Measurements from ENCODE around the gene ZFYVE28. TPM values are rescaled to one million over a fixed set of nuclear protein-coding genes. Genes with fewer than 3 reads are reported as not detected.

ZFYVE28 gene
- total RNA-seq, 1 donor from 2014 or later, result 3.6 TPM

DNA sequence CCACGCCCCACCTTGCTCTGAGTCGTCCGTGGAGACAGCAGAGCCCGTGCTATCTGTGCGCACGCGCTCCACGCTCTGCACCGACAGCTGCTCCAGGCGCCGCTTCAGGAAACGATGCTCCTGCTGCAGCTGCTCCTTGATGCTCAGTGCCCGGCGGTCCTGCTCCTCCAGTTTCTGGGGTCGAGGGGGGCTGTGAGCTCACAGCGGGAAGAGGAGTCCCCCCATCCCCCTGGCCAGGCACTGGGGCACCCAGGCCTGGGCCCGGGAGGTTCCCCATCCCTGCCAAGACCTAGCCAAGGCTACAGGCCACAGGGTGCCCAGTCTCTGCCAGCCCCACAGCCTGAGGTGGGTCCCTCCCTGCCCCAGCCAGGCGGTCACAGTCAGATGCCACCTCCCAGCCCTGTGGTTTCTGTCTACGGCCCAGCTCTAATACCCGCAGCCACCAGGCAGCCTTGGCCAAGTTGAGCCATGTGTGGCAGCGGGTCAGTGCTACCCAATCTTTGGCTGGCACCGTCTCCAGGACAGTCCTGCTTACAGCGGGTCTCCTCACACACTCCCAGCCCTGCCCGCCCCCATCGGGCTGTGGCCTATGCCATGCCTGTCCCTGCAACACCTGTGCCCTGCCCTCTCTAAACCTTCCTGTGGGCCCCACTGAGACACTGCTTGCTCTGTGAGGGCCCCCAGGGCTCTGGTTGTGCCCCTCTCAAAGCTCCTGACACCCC, 167.2 kb downstream of the ZFYVE28 start:
- no peak overlapping the region for H3K4me3 Mint-ChIP-seq
- peaks cover 9% of the 10 kb centered on the region for H3K36me3 Mint-ChIP-seq
- DNase-seq (ENCODE audit: extremely low spot score, unreplicated experiment), result no peak
- TF ChIP-seq, protein P1, sequence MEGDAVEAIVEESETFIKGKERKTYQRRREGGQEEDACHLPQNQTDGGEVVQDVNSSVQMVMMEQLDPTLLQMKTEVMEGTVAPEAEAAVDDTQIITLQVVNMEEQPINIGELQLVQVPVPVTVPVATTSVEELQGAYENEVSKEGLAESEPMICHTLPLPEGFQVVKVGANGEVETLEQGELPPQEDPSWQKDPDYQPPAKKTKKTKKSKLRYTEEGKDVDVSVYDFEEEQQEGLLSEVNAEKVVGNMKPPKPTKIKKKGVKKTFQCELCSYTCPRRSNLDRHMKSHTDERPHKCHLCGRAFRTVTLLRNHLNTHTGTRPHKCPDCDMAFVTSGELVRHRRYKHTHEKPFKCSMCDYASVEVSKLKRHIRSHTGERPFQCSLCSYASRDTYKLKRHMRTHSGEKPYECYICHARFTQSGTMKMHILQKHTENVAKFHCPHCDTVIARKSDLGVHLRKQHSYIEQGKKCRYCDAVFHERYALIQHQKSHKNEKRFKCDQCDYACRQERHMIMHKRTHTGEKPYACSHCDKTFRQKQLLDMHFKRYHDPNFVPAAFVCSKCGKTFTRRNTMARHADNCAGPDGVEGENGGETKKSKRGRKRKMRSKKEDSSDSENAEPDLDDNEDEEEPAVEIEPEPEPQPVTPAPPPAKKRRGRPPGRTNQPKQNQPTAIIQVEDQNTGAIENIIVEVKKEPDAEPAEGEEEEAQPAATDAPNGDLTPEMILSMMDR (conservative IDR thresholded peaks at IDR 0.05), result no peak
- H3K4me1 Mint-ChIP-seq (ENCODE audit: unreplicated experiment), result peaks cover 6% of the 10 kb centered on the region
- no peak overlapping the region for H3K27ac Mint-ChIP-seq
- no peaks in the 10 kb centered on the region for H3K27me3 Mint-ChIP-seq
- H3K9me3 Mint-ChIP-seq, result no peaks in the 10 kb centered on the region

DNA sequence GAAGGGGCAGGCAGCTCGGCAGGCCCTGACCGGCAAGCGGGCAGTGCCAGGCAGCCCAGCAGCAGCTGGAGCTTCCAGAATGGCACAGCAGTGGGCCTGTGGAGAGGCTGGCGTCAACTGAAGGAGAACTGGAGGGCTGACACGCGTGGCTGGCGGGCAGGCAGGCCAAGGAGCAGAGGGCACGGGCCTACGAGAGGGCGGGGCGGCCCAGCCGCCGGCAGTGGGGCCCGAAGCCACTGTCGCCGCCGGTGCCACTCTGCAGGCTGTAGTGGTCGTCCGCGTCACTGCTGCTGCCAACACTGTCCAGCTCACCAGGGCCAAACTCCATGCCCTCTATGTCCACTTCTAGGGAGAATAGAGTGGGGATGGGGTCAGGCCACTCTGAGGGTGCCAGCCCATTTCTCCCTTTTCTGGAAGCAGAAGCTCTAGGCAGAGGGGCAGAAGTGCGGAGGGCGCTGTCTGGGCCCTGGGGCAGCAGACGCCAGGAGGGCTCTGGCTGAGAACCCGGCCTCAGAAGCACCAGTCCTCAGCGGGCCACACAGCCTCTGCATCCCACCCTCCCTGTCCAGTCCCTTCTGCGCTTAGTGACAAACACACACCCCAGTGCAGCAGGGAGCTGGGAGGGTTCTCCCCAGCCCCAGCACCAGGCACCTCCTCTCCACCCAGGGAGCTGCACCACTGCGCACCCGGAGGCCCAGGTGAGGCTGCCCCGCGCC, 167.9 kb downstream of the ZFYVE28 start:
- Mint-ChIP-seq H3K9me3 (no peaks in the 10 kb centered on the region), H3K4me1 (ENCODE audit: unreplicated experiment) (peaks cover 8% of the 10 kb centered on the region), H3K4me3 (no peak overlapping the region), H3K36me3 (peaks cover 9% of the 10 kb centered on the region), H3K27ac (no peak overlapping the region), H3K27me3 (no peaks in the 10 kb centered on the region)
- TF ChIP-seq, protein P1 (conservative IDR thresholded peaks at IDR 0.05), result no peak
- DNase-seq (ENCODE audit: extremely low spot score, unreplicated experiment), result no peak

DNA sequence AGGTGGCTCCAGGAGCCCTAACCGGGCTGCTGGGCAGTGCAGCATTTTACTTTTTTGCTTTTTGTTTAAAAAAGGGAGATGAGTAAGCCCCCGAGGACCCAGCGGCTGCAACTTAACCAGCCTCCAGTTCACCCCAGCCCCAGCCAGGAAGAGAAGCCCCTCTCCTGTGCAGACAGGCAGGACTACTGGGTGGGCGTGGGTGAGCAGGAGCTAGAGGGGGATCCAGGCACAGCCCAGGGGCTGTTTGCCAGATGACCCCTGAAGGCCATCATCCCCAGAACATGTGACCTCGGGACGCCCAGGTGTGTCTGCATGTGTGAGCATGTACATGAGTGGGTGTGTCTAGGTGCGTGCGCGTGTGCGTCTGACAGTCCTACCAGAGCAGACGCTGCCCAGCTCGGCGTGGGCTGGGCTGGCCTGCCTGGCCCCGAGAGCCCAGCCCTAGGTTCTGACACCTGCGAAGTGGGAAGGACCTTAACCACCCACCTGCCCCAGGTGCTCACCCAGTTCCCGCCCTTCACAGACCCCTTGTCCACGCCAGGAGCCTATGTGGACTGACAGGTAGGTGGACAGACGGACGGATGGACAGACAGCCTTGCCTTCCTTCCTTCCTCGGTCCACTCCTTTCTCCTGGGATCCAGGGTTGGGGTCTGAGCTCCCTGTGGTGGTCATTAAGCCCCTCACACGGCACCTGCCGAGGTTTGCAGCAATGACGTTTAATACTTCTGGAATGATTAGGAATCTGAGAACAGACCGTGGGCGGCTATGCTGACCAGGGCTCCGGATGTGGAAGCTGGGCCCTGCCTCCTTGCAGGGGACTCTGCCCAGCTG, 168.7 kb downstream of the ZFYVE28 start:
- peaks cover 6% of the 10 kb centered on the region for H3K36me3 Mint-ChIP-seq
- no peak for DNase-seq (ENCODE audit: extremely low spot score, unreplicated experiment)
- H3K9me3 Mint-ChIP-seq, result no peaks in the 10 kb centered on the region
- H3K4me3 Mint-ChIP-seq, result no peak overlapping the region
- TF ChIP-seq, protein P1 (conservative IDR thresholded peaks at IDR 0.05), result no peak
- no peak overlapping the region for H3K27ac Mint-ChIP-seq
- no peaks in the 10 kb centered on the region for H3K27me3 Mint-ChIP-seq
- peaks cover 13% of the 10 kb centered on the region for H3K4me1 Mint-ChIP-seq (ENCODE audit: unreplicated experiment)

DNA sequence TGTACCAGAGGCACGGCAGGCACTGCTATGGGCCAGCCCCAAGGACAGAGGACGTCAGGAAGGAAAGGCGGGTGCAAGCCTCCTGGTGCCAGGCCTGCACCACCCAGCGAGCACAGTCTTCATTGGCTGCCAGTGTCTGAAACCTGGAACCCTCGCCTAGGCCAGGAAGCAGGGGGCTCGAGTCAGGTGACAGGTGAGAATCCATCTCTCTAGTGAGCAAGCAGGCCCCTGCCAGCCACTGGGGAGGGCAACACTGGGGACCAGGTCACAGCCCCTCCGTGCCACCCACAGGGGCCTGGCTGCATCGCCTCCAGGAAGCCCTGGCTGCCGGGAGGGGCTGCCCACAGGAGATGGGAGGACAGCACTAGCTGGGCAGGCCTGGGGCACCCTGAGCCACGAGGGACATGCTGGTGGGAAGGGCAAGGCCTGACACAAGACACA, 169.6 kb downstream of the ZFYVE28 start:
- Mint-ChIP-seq H3K9me3 (no peaks in the 10 kb centered on the region), H3K36me3 (peaks cover 4% of the 10 kb centered on the region)
- no peak for DNase-seq (ENCODE audit: extremely low spot score, unreplicated experiment)

More for the DNA sequence above, 169.6 kb downstream of the ZFYVE28 start:
- Mint-ChIP-seq H3K4me3 (no peak overlapping the region), H3K27ac (no peak overlapping the region), H3K4me1 (ENCODE audit: unreplicated experiment) (peaks cover 16% of the 10 kb centered on the region), H3K27me3 (no peaks in the 10 kb centered on the region)
- TF ChIP-seq, protein P1 (conservative IDR thresholded peaks at IDR 0.05), result no peak
